Heart left ventricle (tissue), 13 donors: ENCODE data around the gene TOM1.

Source experiments
- CTCF ChIP-seq, 12 donors: fragments of 200-600 bp; sonication (generic) in 4 of 12; IDR thresholded peaks; one replicate each; pipeline versions ENCODE4 v1.5.0 to v1.8.0; 2018 to 2022; ENCODE audit warnings: antibody characterized with exemption in 12 of 12, mild to moderate bottlenecking in 5 of 12
- POLR2A ChIP-seq, 2 donors: fragments of 450-650 bp; IDR thresholded peaks; one replicate each; pipeline ENCODE4 v1.6.1; 2017; ENCODE audit warnings: antibody characterized with exemption in 2 of 2, mild to moderate bottlenecking in 2 of 2, moderate library complexity in 2 of 2
- donor health status: ischemic (EF 13 %, LVEDD 7.1; RV severe dilation, severe dysfunction).
- donor health status: DM: no; HTN: yes; CAD: no.
- donor health status: DM: no; HTN: no; CAD: no.
- donor health status: ischemic (EF 25% LVEDD 6.9; RV normal size, moderate dysfunction).
- donor health status: ischemic (EF 25% LVEDD 5.7; RV mildly dilated, moderate dysfunction).
- donor health status: ischemic (EF 35%, LVEDD 5.7; RV mildly dilated, moderate dysfunction).
- donor health status: nonischemic (EF 11% LVEDD 7.7; RV severe dilation, severe dysfunction).
- donor health status: DM: yes; HTN: yes; CAD: no.
- donor health status: PGD.
- donor health status: ischemic (EF 29% LVEDD 5.4; RV normal size, mild dysfunction).
- donor health status: nonischemic (EF 23%, LVEDD 6.1; RV moderate dilation, normal function).

GRCh38 chr22:35348703-35349102 lies 49.0 kb downstream of the TOM1 start:
- TF ChIP-seq POLR2A (IDR thresholded peaks at IDR 0.05) = no peak
- no peak for TF ChIP-seq CTCF (IDR thresholded peaks at IDR 0.05)
